ENCODE data around the gene BOLA1.
"Not testable (repeated sequence)": the region's sequence is repeated elsewhere in the genome, so short reads cannot be mapped to it uniquely, and the experiment has no call there.

BOLA1 gene

DNA sequence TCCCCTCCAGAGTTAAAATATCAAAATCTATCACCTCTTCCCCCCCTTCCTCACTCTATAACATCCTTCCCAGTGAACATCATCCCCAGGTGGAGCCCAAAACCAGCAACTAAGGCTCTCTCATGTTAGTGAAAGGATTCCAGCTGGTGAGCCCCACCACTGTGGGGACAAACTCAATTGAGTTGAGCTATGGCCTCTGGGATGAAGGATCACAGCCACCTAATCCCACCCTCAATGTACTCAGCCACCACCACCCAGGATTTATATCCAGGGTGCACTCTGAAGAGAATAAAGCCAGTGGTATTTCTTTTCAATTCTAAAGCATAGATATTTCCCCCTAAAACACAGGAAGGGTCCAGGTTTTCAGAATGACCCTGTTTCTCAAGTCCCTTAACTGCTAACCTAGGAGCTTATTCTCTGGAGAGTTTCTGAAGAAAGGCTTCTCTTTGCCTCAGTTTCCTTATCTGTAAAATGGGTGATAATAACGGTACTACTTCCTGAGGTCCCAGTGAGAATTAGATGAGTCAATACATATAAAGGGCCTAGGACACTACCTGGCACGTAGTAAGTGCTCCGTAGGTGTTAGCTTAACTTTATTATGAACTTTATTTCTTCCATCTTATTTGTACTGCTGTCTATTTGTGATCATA is 15.6 kb upstream of the BOLA1 start:
- no peak for DNase-seq
- H3K4me1 ChIP-seq (ENCODE audit: low read length), result peaks cover 16% of the 10 kb centered on the region
- peak overlapping the region; percentile 84; the same call in 1 of the 2 replicates for H3K9ac ChIP-seq (ENCODE audit: low read length)
- H3F3A ChIP-seq (ENCODE audit: insufficient read depth, low read length), result peaks cover 45% of the 10 kb centered on the region
- no peaks in the 10 kb centered on the region for H3K79me2 ChIP-seq (ENCODE audit: low read length)
- no peak overlapping the region for H2AFZ ChIP-seq (ENCODE audit: low read length)
- no peaks in the 10 kb centered on the region for H3K9me2 ChIP-seq (replicated peaks; ENCODE audit: insufficient read depth, low read length)
- H4K20me1 ChIP-seq (ENCODE audit: insufficient read depth, low read length), result no peaks in the 10 kb centered on the region
- no peaks in the 10 kb centered on the region for H3K27me3 ChIP-seq (replicated peaks; ENCODE audit: insufficient read depth, low read length)
- H3K36me3 ChIP-seq (replicated peaks; ENCODE audit: insufficient read depth, low read length), result no peaks in the 10 kb centered on the region
- H3K4me3 ChIP-seq (ENCODE audit: low read length), result no peak overlapping the region
- TF ChIP-seq, protein P1, sequence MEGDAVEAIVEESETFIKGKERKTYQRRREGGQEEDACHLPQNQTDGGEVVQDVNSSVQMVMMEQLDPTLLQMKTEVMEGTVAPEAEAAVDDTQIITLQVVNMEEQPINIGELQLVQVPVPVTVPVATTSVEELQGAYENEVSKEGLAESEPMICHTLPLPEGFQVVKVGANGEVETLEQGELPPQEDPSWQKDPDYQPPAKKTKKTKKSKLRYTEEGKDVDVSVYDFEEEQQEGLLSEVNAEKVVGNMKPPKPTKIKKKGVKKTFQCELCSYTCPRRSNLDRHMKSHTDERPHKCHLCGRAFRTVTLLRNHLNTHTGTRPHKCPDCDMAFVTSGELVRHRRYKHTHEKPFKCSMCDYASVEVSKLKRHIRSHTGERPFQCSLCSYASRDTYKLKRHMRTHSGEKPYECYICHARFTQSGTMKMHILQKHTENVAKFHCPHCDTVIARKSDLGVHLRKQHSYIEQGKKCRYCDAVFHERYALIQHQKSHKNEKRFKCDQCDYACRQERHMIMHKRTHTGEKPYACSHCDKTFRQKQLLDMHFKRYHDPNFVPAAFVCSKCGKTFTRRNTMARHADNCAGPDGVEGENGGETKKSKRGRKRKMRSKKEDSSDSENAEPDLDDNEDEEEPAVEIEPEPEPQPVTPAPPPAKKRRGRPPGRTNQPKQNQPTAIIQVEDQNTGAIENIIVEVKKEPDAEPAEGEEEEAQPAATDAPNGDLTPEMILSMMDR (IDR thresholded peaks at IDR 0.05; ENCODE audit: low read length), result no peak
- TF ChIP-seq EZH2 (optimal IDR thresholded peaks at IDR 0.05; ENCODE audit: low read depth, low read length), result no peak
- no peak for TF ChIP-seq EZH2phosphoT487 (IDR thresholded peaks at IDR 0.05; ENCODE audit: low read length)
- H3K27ac ChIP-seq (ENCODE audit: low read length), result peak overlapping the region; percentile 92; the same call in 1 of the 2 replicates
- peak overlapping the region; percentile 78 for H3K4me2 ChIP-seq (ENCODE audit: low read depth, low read length)
- H3K9me3 ChIP-seq (replicated peaks; ENCODE audit: insufficient read depth, low read length), result no peaks in the 10 kb centered on the region

DNA sequence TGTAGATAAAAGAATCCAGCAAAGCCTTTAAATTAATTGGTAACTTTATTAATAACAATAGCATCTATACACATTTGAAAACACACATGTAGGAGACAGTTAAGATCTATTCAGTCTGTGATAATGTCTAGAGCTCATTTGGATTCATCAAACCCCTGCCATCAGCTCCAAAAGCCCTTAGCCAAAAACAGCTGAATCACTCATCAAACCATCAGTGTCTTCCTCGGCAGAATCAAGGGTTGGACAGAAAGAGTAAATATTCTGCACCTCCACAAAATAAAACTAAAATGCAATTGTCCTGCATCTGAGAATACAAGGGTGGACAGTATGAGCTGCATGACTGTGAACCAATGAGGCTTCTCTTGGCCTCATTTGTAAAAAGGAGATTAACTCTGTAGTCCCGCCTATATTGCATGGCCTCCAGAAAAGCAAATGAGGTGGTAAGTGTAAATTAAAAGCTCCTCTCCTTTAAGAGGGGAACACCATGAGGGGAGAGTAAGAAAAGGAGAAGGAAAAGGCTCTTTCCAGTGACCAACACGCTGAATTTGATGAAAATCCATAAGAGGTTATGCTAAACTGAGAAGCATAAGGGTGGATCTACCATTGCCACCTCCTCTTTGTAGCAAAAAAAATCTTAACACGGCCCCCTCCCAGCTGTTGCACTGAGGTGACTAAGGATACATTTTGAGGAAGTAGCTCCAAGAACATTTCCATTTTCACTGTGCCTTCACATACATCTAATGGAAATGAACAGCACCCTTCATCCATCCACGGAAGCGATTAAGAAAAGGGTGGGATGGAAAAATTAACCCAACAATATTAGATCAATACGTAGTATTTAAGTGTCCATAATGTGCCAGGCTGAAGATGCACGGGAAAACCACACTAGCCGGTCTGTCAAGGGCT is 14.7 kb upstream of the BOLA1 start:
- H3K27ac ChIP-seq (ENCODE audit: low read length), result peak overlapping the region; percentile 92
- peaks cover 16% of the 10 kb centered on the region for H3K4me1 ChIP-seq (ENCODE audit: low read length)
- H3K9me3 ChIP-seq (replicated peaks; ENCODE audit: insufficient read depth, low read length), result no peaks in the 10 kb centered on the region
- peak overlapping the region; percentile 10; the same call in 1 of the 2 replicates for H2AFZ ChIP-seq (ENCODE audit: low read length)
- H3K9ac ChIP-seq (ENCODE audit: low read length), result peak overlapping the region; percentile 84
- peak; percentile 63 for DNase-seq
- no peaks in the 10 kb centered on the region for H3K9me2 ChIP-seq (replicated peaks; ENCODE audit: insufficient read depth, low read length)
- H3F3A ChIP-seq (ENCODE audit: insufficient read depth, low read length), result peaks cover 52% of the 10 kb centered on the region
- peak overlapping the region; percentile 64 for H3K4me3 ChIP-seq (ENCODE audit: low read length)
- no peaks in the 10 kb centered on the region for H3K27me3 ChIP-seq (replicated peaks; ENCODE audit: insufficient read depth, low read length)
- H3K79me2 ChIP-seq (ENCODE audit: low read length), result no peaks in the 10 kb centered on the region
- no peaks in the 10 kb centered on the region for H3K36me3 ChIP-seq (replicated peaks; ENCODE audit: insufficient read depth, low read length)
- H3K4me2 ChIP-seq (ENCODE audit: low read depth, low read length), result peak overlapping the region; percentile 78
- H4K20me1 ChIP-seq (ENCODE audit: insufficient read depth, low read length), result no peaks in the 10 kb centered on the region
- no peak for TF ChIP-seq EZH2 (optimal IDR thresholded peaks at IDR 0.05; ENCODE audit: low read depth, low read length)
- TF ChIP-seq, protein P1 (IDR thresholded peaks at IDR 0.05; ENCODE audit: low read length), result no peak
- no peak for TF ChIP-seq EZH2phosphoT487 (IDR thresholded peaks at IDR 0.05; ENCODE audit: low read length)

- Histone ChIP-seq H4K20me1 (ENCODE audit: insufficient read depth, low read length) (no peaks in the 10 kb centered on the region), H2AFZ (ENCODE audit: low read length) (peak overlapping the region; percentile 10; the same call in 1 of the 2 replicates), H3K36me3 (replicated peaks; ENCODE audit: insufficient read depth, low read length) (no peaks in the 10 kb centered on the region), H3K79me2 (ENCODE audit: low read length) (no peaks in the 10 kb centered on the region), H3F3A (ENCODE audit: insufficient read depth, low read length) (peaks cover 55% of the 10 kb centered on the region), H3K27me3 (replicated peaks; ENCODE audit: insufficient read depth, low read length) (no peaks in the 10 kb centered on the region), H3K9ac (ENCODE audit: low read length) (peak overlapping the region; percentile 84), H3K4me3 (ENCODE audit: low read length) (peak overlapping the region; percentile 64), H3K27ac (ENCODE audit: low read length) (peak overlapping the region; percentile 92), H3K9me3 (replicated peaks; ENCODE audit: insufficient read depth, low read length) (no peaks in the 10 kb centered on the region), H3K4me1 (ENCODE audit: low read length) (peaks cover 16% of the 10 kb centered on the region), H3K4me2 (ENCODE audit: low read depth, low read length) (peak overlapping the region; percentile 78), H3K9me2 (replicated peaks; ENCODE audit: insufficient read depth, low read length) (no peaks in the 10 kb centered on the region)
- DNase-seq, result peak; percentile 92
- TF ChIP-seq EZH2phosphoT487 (IDR thresholded peaks at IDR 0.05; ENCODE audit: low read length), result no peak
- TF ChIP-seq EZH2 (optimal IDR thresholded peaks at IDR 0.05; ENCODE audit: low read depth, low read length), result no peak
- TF ChIP-seq, protein P1 (IDR thresholded peaks at IDR 0.05; ENCODE audit: low read length), result peak; percentile 25
These were observed 13.8 kb upstream of the BOLA1 start for GRCh38 chr1:149885339-149886120.

GRCh38 chr1:149886121-149886395 is 13.3 kb upstream of the BOLA1 start:
- not testable (repeated sequence) for DNase-seq

More at GRCh38 chr1:149886121-149886395, 13.3 kb upstream of the BOLA1 start:
- peak overlapping the region; percentile 84 for H3K9ac ChIP-seq (ENCODE audit: low read length)
- H3K4me3 ChIP-seq (ENCODE audit: low read length), result peak overlapping the region; percentile 64
- H3K36me3 ChIP-seq (replicated peaks; ENCODE audit: insufficient read depth, low read length); H3K9me3 ChIP-seq (replicated peaks; ENCODE audit: insufficient read depth, low read length); H4K20me1 ChIP-seq (ENCODE audit: insufficient read depth, low read length); H3K79me2 ChIP-seq (ENCODE audit: low read length); H3K9me2 ChIP-seq (replicated peaks; ENCODE audit: insufficient read depth, low read length); H2AFZ ChIP-seq (ENCODE audit: low read length); H3K27me3 ChIP-seq (replicated peaks; ENCODE audit: insufficient read depth, low read length): not testable (repeated sequence)
- peaks cover 55% of the 10 kb centered on the region for H3F3A ChIP-seq (ENCODE audit: insufficient read depth, low read length)
- peaks cover 16% of the 10 kb centered on the region for H3K4me1 ChIP-seq (ENCODE audit: low read length)
- peak overlapping the region; percentile 78 for H3K4me2 ChIP-seq (ENCODE audit: low read depth, low read length)
- peak overlapping the region; percentile 92 for H3K27ac ChIP-seq (ENCODE audit: low read length)
